Mucosa of rectum (tissue), 2 donors: Measurements from ENCODE around the gene FEZ2.

ENCODE experiments used
- H3K27ac ChIP-seq, 2 donors: one replicate each; pipeline ENCODE4 v1.7.0; 2013; ENCODE audit warnings: inconsistent platforms in 2 of 2, low read depth in 2 of 2, low read length in 2 of 2
- H3K27me3 ChIP-seq, 2 donors: one replicate each; pipeline ENCODE4 v1.7.0; 2013; ENCODE audit warnings: low read length in 2 of 2; ENCODE audit not compliant: control insufficient read depth in 2 of 2, insufficient read depth in 2 of 2
- H3K36me3 ChIP-seq, 2 donors: one replicate each; pipeline ENCODE4 v1.7.0; 2013; ENCODE audit warnings: low read length in 2 of 2; ENCODE audit not compliant: control insufficient read depth in 2 of 2, insufficient read depth in 2 of 2
- H3K4me1 ChIP-seq, 2 donors: one replicate each; pipeline ENCODE4 v1.7.0; 2013; ENCODE audit warnings: low read length in 2 of 2, mild to moderate bottlenecking in 1 of 2; ENCODE audit not compliant: control insufficient read depth in 2 of 2, insufficient read depth in 2 of 2
- H3K4me3 ChIP-seq, 2 donors: one replicate each; pipeline ENCODE4 v1.7.0; 2013; ENCODE audit warnings: low read length in 2 of 2
- H3K9ac ChIP-seq, 2 donors: one replicate each; pipeline ENCODE4 v1.7.0; 2013; ENCODE audit warnings: low read length in 2 of 2, low read depth in 1 of 2, mild to moderate bottlenecking in 1 of 2
- H3K9me3 ChIP-seq, 2 donors: one replicate each; pipeline ENCODE4 v1.7.0; 2013; ENCODE audit warnings: low read length in 2 of 2; ENCODE audit not compliant: control insufficient read depth in 2 of 2
- donor health status: healthy.
- donor health status: Normal muscosa, but diverticular disease.

Gene FEZ2

DNA sequence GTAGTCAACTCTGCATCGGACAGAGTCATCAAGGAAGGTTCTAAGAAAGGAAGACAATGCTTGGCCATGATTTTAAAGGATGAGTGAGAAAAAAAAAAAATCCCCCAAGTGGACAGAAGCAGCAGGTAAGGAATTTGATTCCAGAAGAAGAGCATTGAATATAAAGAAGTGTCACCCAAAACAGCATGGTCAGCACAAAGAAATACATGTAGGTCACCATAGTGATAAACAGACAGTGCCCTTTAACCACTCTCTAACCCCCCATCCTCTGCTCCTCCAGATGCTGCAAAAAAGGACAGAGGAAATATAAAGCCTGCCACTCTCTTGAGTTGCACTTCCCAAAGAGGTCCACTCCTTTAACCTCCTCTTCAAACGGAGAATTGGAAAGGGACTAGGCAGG, 23.4 kb downstream of the FEZ2 start:
- Histone ChIP-seq H3K4me1 (peaks cover 0 to 4% of the 10 kb centered on the region in 2 donors), H3K27me3 (no peaks in the 10 kb centered on the region), H3K4me3 (no peak overlapping the region), H3K9me3 (no peaks in the 10 kb centered on the region), H3K27ac (no peak overlapping the region), H3K9ac (no peak overlapping the region), H3K36me3 (peaks cover 26 to 27% of the 10 kb centered on the region in 2 donors)

- Histone ChIP-seq H3K9ac (no peak overlapping the region), H3K27me3 (no peaks in the 10 kb centered on the region), H3K9me3 (no peaks in the 10 kb centered on the region), H3K4me1 (peaks cover 0 to 4% of the 10 kb centered on the region in 2 donors), H3K36me3 (peaks cover 22 to 23% of the 10 kb centered on the region in 2 donors), H3K27ac (no peak overlapping the region), H3K4me3 (no peak overlapping the region)
Observed at GRCh38 chr2:36573165-36573564, 24.8 kb downstream of the FEZ2 start.

GRCh38 chr2:36572719-36573059, 25.3 kb downstream of the FEZ2 start:
- Histone ChIP-seq H3K9ac (no peak overlapping the region), H3K36me3 (peaks cover 17 to 18% of the 10 kb centered on the region in 2 donors), H3K4me3 (no peak overlapping the region)

GRCh38 chr2:36572054-36572718, 25.8 kb downstream of the FEZ2 start:
- no peaks in the 10 kb centered on the region for H3K9me3 ChIP-seq
- peaks cover 0 to 4% of the 10 kb centered on the region in 2 donors for H3K4me1 ChIP-seq
- H3K27ac ChIP-seq, result no peak overlapping the region
- H3K9ac ChIP-seq, result no peak overlapping the region
- no peaks in the 10 kb centered on the region for H3K27me3 ChIP-seq
- H3K36me3 ChIP-seq, result peaks cover 13 to 15% of the 10 kb centered on the region in 2 donors
- no peak overlapping the region for H3K4me3 ChIP-seq

More at GRCh38 chr2:36572719-36573059, 25.3 kb downstream of the FEZ2 start:
- Histone ChIP-seq H3K4me1 (peaks cover 0 to 4% of the 10 kb centered on the region in 2 donors), H3K27ac (no peak overlapping the region), H3K9me3 (no peaks in the 10 kb centered on the region), H3K27me3 (no peaks in the 10 kb centered on the region)

GRCh38 chr2:36570416-36570815, 27.6 kb downstream of the FEZ2 start:
- H3K27ac ChIP-seq, result no peak overlapping the region
- no peaks in the 10 kb centered on the region for H3K27me3 ChIP-seq

GRCh38 chr2:36569267-36569856, 28.6 kb downstream of the FEZ2 start:
- H3K9me3 ChIP-seq, result no peaks in the 10 kb centered on the region
- peaks cover 16% of the 10 kb centered on the region in 2 donors for H3K36me3 ChIP-seq
- no peak overlapping the region for H3K4me3 ChIP-seq
- no peak overlapping the region for H3K27ac ChIP-seq
- H3K4me1 ChIP-seq, result peaks cover 0 to 4% of the 10 kb centered on the region in 2 donors
- no peaks in the 10 kb centered on the region for H3K27me3 ChIP-seq
- H3K9ac ChIP-seq, result no peak overlapping the region

More at GRCh38 chr2:36570416-36570815, 27.6 kb downstream of the FEZ2 start:
- H3K4me1 ChIP-seq, result peaks cover 0 to 4% of the 10 kb centered on the region in 2 donors
- no peak overlapping the region for H3K4me3 ChIP-seq
- no peak overlapping the region for H3K9ac ChIP-seq
- H3K36me3 ChIP-seq, result peaks cover 18 to 20% of the 10 kb centered on the region in 2 donors
- no peaks in the 10 kb centered on the region for H3K9me3 ChIP-seq

- Histone ChIP-seq H3K4me3 (no peak overlapping the region), H3K36me3 (peaks cover 15 to 18% of the 10 kb centered on the region in 2 donors), H3K4me1 (peaks cover 0 to 4% of the 10 kb centered on the region in 2 donors), H3K27ac (peak overlapping the region in 1 of 2 donors; percentile 13), H3K9ac (no peak overlapping the region), H3K27me3 (no peaks in the 10 kb centered on the region), H3K9me3 (no peaks in the 10 kb centered on the region)
Observed at GRCh38 chr2:36568516-36569246, 29.3 kb downstream of the FEZ2 start.

DNA sequence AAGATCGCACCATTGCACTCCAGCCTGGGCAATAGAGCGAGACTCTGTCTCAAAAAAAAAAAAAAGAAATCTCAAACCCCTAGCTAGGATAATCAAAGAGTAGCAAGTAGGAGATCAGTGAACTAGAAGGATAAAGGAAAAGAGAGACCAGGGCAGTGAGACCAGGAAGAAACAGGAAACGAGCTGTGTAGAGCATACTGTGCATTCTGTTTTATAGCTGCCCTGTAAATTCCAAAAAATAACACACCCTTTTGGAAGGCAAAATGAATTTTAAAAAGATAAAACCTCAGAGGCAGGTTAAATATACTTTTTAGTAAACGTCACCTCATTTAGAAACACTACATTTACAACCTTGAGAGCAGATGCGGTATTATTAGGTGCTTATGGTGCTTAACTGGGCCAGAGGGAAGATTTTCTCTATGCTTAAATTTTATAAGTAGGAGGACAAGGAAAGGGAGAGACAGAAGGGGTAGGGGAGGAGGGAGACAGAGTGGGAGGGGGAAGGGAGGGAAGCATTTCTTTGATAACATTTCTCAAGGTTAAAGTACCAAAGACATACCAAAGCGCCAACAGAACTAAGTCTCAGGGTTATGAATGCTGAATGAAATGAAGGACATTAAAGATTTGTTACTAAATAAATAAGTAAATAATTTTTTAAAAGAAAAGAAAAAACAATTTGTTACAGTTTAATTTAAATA, 30.1 kb downstream of the FEZ2 start:
- H3K27me3 ChIP-seq, result no peaks in the 10 kb centered on the region
- H3K9me3 ChIP-seq, result no peaks in the 10 kb centered on the region
- H3K9ac ChIP-seq, result no peak overlapping the region
- H3K36me3 ChIP-seq, result peaks cover 11 to 18% of the 10 kb centered on the region in 2 donors
- no peak overlapping the region for H3K4me3 ChIP-seq
- peak overlapping the region in 1 of 2 donors; percentile 45 for H3K27ac ChIP-seq
- peaks cover 0 to 4% of the 10 kb centered on the region in 2 donors for H3K4me1 ChIP-seq

DNA sequence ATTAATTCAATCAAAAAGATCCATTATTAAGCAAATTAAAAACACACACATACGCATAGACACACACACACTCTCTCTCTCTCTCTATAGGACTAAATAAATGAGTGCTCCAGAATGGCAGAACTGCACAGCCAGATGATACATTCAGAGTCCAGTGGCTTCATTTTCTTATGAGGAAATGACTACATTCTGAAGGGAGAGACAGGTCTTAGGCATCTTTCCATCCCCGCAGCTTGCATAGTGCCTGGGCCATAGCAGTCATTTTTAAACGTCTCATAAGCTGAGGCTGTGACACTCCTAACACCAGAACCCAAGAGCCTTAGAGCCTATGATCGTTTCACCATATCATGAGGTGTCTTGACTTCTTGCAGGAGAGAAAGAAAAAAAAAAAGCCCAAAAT, 31.1 kb downstream of the FEZ2 start:
- H3K27ac ChIP-seq, result no peak overlapping the region
- H3K4me3 ChIP-seq, result no peak overlapping the region
- H3K36me3 ChIP-seq, result peaks cover 11 to 12% of the 10 kb centered on the region in 2 donors
- H3K4me1 ChIP-seq, result peaks cover under 1 to 4% of the 10 kb centered on the region in 2 donors
- no peaks in the 10 kb centered on the region for H3K27me3 ChIP-seq
- no peak overlapping the region for H3K9ac ChIP-seq
- no peaks in the 10 kb centered on the region for H3K9me3 ChIP-seq
